Activated CD4-positive, alpha-beta T cell treated with anti-CD3 and anti-CD28 coated beads, Interleukin-2, amount 50 U/mL, for 48 hours (primary cell): ENCODE data around the gene ACTBL2.
"Not testable (repeated sequence)": the region's sequence is repeated elsewhere in the genome, so short reads cannot be mapped to it uniquely, and the experiment has no call there.

Experiments used
- DNase-seq, 2 experiments: peaks; one replicate each; pipeline ENCODE4 v3.0.0-alpha.2; 2020

ACTBL2 gene

DNA sequence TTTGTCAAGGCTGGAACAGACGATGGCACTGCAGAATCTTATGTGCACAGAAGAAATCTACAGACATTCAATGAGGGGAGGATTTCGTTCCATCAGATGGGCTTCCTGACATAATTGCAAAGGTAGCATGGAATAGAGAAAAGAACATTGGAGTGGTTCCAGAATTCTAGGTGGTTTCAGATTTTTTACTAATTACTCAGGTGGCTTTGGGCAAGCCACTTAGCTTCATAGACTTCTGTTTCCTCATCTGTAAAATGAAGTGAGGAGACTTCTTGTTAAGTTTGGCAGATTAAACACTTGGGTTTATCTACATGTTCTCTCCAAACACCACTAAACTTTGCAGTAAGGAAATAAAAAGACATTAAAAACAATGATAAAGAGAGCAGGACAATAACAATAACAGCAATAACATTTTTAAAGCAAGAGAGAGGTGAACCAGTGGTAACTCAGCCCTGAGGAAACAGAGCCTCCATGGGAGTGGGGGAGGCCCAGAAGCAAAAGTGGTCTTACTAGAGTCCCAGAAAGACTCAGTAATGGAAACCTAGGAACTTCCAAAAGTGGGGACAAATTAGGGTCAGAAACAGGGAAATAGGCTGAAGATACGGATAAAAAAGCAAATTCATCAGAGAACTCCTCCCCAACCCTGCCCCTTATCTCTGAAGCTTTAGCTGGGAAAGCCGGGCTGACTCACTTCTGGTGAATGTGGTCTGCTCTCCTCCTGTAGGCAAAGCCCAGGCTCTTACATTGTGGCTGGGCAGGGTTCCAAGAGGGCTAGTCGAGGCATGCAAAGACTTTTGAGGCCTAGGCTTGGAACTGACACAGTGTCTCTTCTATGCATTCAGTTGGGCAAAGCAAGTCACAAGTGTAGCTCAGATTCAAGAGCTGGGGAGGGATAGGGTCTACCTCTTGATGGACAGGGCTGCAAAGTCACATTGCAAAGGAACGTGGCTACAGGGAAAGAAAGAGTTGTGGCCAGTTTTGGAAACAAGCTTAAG is 11.8 kb upstream of the ACTBL2 start:
- peak; percentile 67 to 78 for DNase-seq

- DNase-seq = no peak
Measured at GRCh38 chr5:57493034-57493433, 10.4 kb upstream of the ACTBL2 start.

DNA sequence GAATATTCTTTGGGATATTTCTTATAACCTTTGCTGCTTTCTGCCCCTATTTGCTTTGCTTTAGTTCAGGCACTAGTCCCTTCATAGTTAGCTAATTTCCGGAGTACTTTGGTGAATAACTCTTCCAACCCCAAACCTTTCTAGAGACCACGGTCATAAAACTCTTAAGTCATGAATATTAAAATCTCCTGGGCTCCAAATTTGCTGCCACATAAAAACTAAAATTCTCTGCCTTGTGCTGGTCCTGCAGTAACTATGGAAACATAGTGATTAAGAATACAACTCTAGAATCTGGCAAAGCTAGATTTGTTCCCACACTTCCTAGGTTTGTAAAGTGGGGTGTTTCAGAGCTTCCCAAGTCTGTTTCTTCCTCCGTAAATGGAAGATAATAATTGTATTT is 10.0 kb upstream of the ACTBL2 start:
- DNase-seq = no peak

GRCh38 chr5:57491369-57491965 is 8.9 kb upstream of the ACTBL2 start:
- no peak for DNase-seq

- DNase-seq = no peak
Measured at GRCh38 chr5:57488215-57488955, 5.8 kb upstream of the ACTBL2 start.

GRCh38 chr5:57486027-57486602 is 3.5 kb upstream of the ACTBL2 start:
- DNase-seq = no peak

GRCh38 chr5:57478826-57479225 is 3.8 kb downstream of the ACTBL2 start:
- no peak for DNase-seq

DNA sequence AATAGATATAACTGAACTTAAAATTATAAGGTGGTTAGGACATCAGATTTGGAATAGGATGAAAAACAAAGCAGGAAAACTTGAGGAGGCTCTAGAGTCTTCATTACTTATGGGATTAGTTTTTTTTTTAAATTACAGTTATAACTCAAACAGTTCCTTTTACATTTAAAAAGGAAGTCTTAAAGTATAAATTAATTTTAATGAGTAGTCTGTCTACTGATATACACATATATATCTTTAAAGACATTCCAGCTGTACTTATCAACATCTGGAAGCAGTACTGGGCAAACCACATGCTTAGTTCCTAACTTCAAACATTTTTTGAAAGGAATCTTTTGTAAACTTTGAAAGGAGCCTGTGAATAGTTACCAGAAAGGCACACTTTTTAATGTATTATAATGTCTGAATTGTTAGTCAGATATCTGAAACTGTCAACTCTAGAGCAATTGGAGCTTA is 6.0 kb downstream of the ACTBL2 start:
- no peak for DNase-seq

DNA sequence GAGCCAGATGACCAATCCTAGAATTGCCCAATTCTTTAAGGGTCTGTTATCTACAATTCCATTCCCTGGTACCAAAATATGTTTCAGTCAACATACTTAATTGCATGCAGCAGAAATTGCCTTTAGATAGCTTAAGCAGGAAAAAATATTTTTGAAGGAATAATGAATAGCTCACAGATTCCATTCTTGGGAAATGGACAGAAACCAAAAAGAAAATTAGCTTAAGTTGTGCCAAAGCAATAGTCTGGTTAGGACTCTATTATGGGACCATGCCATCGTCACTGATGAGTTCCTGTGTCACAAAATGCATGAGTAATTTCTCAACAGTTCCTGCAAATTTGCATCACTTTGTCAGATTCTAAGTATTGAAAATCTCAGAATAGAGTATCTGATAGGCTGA is 12.3 kb downstream of the ACTBL2 start:
- no peak for DNase-seq

DNA sequence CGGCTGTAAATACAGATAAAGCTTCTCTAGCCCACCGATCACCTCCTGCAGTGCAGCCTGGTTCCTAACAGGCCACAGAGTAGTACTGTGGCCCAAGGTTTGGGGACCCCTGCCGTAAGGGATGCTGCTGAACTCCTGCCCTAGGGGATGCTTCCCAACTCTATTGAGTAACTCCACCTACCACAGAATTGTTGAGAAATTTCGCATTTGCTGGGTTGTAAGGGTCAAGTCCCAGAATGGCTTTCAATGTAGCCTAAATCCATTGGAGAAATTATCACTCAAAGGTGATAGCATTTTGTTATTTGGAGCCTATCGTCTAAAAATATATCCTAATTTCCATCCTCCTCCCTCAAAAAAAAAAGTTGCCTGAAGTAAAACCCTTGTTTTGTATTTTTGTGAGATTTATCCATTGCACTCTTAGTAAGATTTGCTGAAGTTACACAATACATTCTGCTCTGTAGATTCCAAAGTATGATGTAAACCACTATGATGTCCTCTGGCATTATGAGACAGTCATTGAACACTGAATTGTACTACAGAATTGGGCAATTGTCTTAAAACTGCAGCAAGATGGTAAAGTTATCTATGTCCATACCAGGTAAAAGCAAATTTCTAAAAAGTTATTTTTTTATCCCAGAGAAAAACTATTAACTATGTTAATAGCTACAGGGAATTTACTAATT is 14.0 kb downstream of the ACTBL2 start:
- DNase-seq = no peak

DNA sequence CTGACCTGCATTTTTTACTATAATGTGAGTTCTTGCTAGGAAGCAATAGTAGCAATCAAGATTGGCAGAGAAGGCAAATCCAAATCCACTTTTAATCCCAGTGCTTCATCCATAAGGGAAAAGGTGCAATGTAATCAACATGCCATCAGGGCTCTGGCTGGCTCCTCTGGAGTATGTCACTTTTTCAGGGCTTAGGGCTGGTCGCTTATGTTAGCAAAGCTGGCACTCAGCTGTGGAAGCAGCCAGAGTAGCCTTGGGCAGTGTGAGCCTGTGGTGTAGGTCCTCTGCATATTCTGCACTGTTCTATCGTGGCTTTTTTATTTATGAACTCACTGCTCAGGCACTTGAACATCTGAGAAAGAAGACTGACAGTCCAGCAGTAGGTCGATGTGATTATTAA is 16.1 kb downstream of the ACTBL2 start:
- DNase-seq = no peak

DNA sequence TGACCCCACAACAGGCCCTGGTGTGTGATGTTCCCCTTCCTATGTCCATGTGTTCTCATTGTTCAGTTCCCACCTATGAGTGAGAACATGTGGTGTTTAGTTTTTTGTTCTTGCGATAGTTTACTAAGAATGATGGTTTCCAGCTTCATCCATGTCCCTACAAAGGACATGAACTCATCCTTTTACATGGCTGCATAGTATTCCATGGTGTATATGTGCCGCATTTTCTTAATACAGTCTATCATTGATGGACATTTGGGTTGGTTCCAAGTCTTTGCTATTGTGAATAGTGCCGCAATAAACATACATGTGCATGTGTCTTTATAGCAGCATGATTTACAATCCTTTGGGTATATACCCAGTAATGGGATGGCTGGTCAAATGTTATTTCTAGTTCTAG is 22.6 kb downstream of the ACTBL2 start:
- DNase-seq = not testable (repeated sequence)

DNA sequence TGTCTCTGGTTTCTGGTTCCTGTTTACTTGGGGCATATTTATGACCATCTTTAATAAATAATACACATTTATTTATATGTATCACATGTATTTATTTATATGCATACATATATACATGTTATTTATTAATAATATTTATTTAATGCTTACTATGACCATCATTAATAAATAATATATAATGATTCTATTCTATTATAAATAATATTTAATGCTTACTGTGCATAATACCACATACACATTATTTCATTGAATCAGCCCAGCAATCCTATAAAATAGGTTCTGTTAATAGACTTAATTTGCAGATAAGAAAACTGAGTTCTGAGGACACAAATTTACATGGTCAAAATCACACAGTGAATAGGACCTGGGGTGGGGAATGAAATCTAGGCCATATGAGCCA is 24.2 kb downstream of the ACTBL2 start:
- no peak for DNase-seq

DNA sequence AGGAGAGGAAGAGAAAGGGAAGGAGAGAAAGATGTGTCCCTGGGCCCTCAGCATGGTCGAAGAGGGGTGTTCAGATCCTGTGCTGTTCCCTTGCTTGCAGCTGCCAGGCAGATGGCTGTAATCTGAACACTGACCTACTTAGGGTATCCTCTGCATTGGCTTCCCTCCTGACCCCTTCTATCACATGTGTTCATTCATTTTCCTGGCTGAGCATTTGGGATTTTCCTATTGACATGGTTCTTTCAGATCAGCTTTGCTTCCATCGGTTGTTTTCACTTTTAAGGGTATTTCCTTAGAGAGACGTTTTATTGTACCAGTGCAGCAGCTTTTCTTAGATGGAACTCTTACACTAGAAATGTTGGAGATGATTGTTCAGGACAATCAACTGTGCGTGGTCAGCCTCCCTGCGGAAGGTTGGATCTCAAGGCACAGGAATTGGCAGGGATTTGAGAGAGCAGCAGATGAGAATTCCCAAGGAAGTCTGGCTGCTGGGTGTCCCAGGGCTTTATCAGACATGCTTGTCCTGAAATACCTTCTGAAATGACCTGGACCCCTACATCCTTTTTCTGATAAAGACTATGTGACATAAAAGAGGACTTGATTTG is 26.0 kb downstream of the ACTBL2 start:
- no peak for DNase-seq

- DNase-seq = no peak
Measured at GRCh38 chr5:57455511-57456455, 26.8 kb downstream of the ACTBL2 start.

GRCh38 chr5:57454896-57455295 is 27.7 kb downstream of the ACTBL2 start:
- no peak for DNase-seq

GRCh38 chr5:57453728-57454127 is 28.9 kb downstream of the ACTBL2 start:
- no peak for DNase-seq

- no peak for DNase-seq
Measured at GRCh38 chr5:57452885-57453284, 29.7 kb downstream of the ACTBL2 start.

GRCh38 chr5:57450991-57451876 is 31.4 kb downstream of the ACTBL2 start:
- DNase-seq = no peak

- DNase-seq = no peak
Measured at GRCh38 chr5:57448751-57449150, 33.9 kb downstream of the ACTBL2 start.
